Transverse colon (tissue), 4 donors: Measurements from ENCODE around the gene C1orf210.

Source experiments
- CTCF ChIP-seq, 5 experiments: fragments of 200-600 bp in 3 of 5; fragments of 450-650 bp in 2 of 5; sonication (generic) in 3 of 5; IDR thresholded peaks; 1 replicate in 2 of 5; 2 replicates in 3 of 5; pipeline ENCODE4 v1.5.1; 2016 to 2017; ENCODE audit warnings: antibody characterized with exemption in 5 of 5, inconsistent platforms in 3 of 5, mild to moderate bottlenecking in 2 of 5, moderate library complexity in 1 of 5
- POLR2A ChIP-seq: fragments of 450-650 bp; IDR thresholded peaks from one replicate; pipeline ENCODE4 v1.6.1; 2016; ENCODE audit warnings: antibody characterized with exemption, mild to moderate bottlenecking, moderate library complexity
- POLR2AphosphoS5 ChIP-seq, 3 donors: sonication (generic); formaldehyde crosslinking; IDR thresholded peaks; one replicate each; pipeline ENCODE4 v1.6.1; 2016; ENCODE audit warnings: antibody characterized with exemption in 3 of 3

GRCh38 chr1:43298055-43298454 lies 12.7 kb upstream of the C1orf210 start:
- TF ChIP-seq CTCF (IDR thresholded peaks at IDR 0.05): no peak
- no peak for TF ChIP-seq POLR2AphosphoS5 (IDR thresholded peaks at IDR 0.05)
- TF ChIP-seq POLR2A: no peak
